IMR-90 (cell line): ENCODE results near the gene LRP1B. TPM values are rescaled to one million over a fixed set of nuclear protein-coding genes. Genes with fewer than 3 reads are reported as not detected.

Experiments
- ATAC-seq: fragments of 200-7000 bp; cut with Tn5 transposase; 2 replicates; pipeline ENCODE4 v1.9.1; 2020; ENCODE audit warnings: low read depth, mild to moderate bottlenecking, moderate library complexity
- BruUV-seq: library from RNA; stranded (reverse); fragments of 400-500 nt; replicated peaks from 2 replicates; lab custom pipeline; 2021; lab: Mats Ljungman, UMichigan
- CTCF ChIA-PET: fragments of 300-600 bp; formaldehyde crosslinking; extraction: SDS; loops from one replicate; lab custom pipeline; 2021; ENCODE audit warnings: antibody characterized with exemption; lab: Yijun Ruan, JAX
- POLR2A ChIA-PET: fragments of 300-600 bp; sonication (Branson Sonifier 250); formaldehyde crosslinking; loops from one replicate; lab custom pipeline; 2022; ENCODE audit warnings: antibody characterized with exemption; ENCODE audit not compliant: unreplicated experiment; lab: Charles Lee
- DNase-seq: peaks from one replicate; pipeline ENCODE4 v3.0.0; 2013
- H2AFZ ChIP-seq: replicated peaks from 2 replicates; pipeline ENCODE3; 2013; ENCODE audit warnings: low read length, mild to moderate bottlenecking; ENCODE audit not compliant: poor library complexity
- H2AK5ac ChIP-seq: 2 replicates; pipeline ENCODE4 v1.6.1; 2013; ENCODE audit warnings: low read depth, low read length, inconsistent platforms
- H2AK9ac ChIP-seq: replicated peaks from 2 replicates; pipeline ENCODE3; 2013; ENCODE audit warnings: mild to moderate bottlenecking, low read depth, low read length, moderate library complexity; ENCODE audit not compliant: poor library complexity
- H2BK120ac ChIP-seq: 2 replicates; pipeline ENCODE4 v1.6.1; 2013; ENCODE audit warnings: low read depth, low read length, inconsistent platforms
- H2BK15ac ChIP-seq: 3 replicates; pipeline ENCODE4 v1.6.1; 2013; ENCODE audit warnings: low read depth, low read length, inconsistent platforms
- H2BK20ac ChIP-seq: 2 replicates; pipeline ENCODE4 v1.6.1; 2013; ENCODE audit warnings: low read depth, mild to moderate bottlenecking, inconsistent platforms, low read length, moderate library complexity
- H2BK5ac ChIP-seq: 2 replicates; pipeline ENCODE4 v1.6.1; 2013; ENCODE audit warnings: mild to moderate bottlenecking, low read depth, low read length, inconsistent platforms; ENCODE audit not compliant: poor library complexity, severe bottlenecking
- H3K14ac ChIP-seq: replicated peaks from 2 replicates; pipeline ENCODE4 v1.6.1; 2013; ENCODE audit warnings: low read depth, low read length, inconsistent platforms
- H3K18ac ChIP-seq: 2 replicates; pipeline ENCODE4 v1.6.1; 2013; ENCODE audit warnings: low read depth, low read length, control low read depth
- H3K23ac ChIP-seq: 2 replicates; pipeline ENCODE4 v1.6.1; 2013; ENCODE audit warnings: low read depth, low read length, inconsistent platforms
- H3K27ac ChIP-seq: 2 replicates; pipeline ENCODE4 v1.5.1; 2013; ENCODE audit warnings: mild to moderate bottlenecking, control low read depth, low read length; ENCODE audit not compliant: insufficient read depth
- H3K27me3 ChIP-seq: 2 replicates; pipeline ENCODE4 v1.6.1; 2013; ENCODE audit warnings: low read length; ENCODE audit not compliant: control insufficient read depth, insufficient read depth
- H3K36me3 ChIP-seq: 2 replicates; pipeline ENCODE4 v1.6.1; 2013; ENCODE audit warnings: low read length, mixed read lengths; ENCODE audit not compliant: control insufficient read depth, insufficient read depth
- H3K4ac ChIP-seq: 2 replicates; pipeline ENCODE4 v1.6.1; 2013; ENCODE audit warnings: low read depth, low read length, inconsistent platforms
- H3K4me1 ChIP-seq: 2 replicates; pipeline ENCODE4 v1.6.1; 2013; ENCODE audit warnings: low read length, mixed read lengths; ENCODE audit not compliant: control insufficient read depth, insufficient read depth
- H3K4me2 ChIP-seq: 2 replicates; pipeline ENCODE4 v1.6.1; 2013; ENCODE audit warnings: low read depth, mild to moderate bottlenecking, control low read depth, low read length, moderate library complexity
- H3K4me3 ChIP-seq: 2 replicates; pipeline ENCODE4 v1.5.1; 2013; ENCODE audit warnings: low read depth, mild to moderate bottlenecking, control low read depth, low read length, moderate library complexity; ENCODE audit not compliant: insufficient read depth
- H3K56ac ChIP-seq: 2 replicates; pipeline ENCODE4 v1.6.1; 2013; ENCODE audit warnings: low read length, inconsistent platforms; ENCODE audit not compliant: insufficient read depth; ENCODE audit errors: extremely low read depth
- H3K79me1 ChIP-seq, 2 experiments: 2 replicates each; pipeline ENCODE4 v1.6.1; 2013; ENCODE audit warnings: low read length in 2 of 2, inconsistent platforms in 1 of 2, low read depth in 1 of 2
- H3K9ac ChIP-seq: 2 replicates; pipeline ENCODE4 v1.6.1; 2013; ENCODE audit warnings: low read depth, low read length, control low read depth
- H3K9me1 ChIP-seq: 2 replicates; pipeline ENCODE4 v1.6.1; 2013; ENCODE audit warnings: low read length, inconsistent platforms; ENCODE audit not compliant: insufficient read depth
- H3K9me3 ChIP-seq: 2 replicates; pipeline ENCODE4 v1.6.1; 2013; ENCODE audit warnings: low read length; ENCODE audit not compliant: control insufficient read depth, insufficient read depth
- H4K20me1 ChIP-seq: 2 replicates; pipeline ENCODE4 v1.6.1; 2013; ENCODE audit warnings: low read length, inconsistent platforms; ENCODE audit not compliant: insufficient read depth
- H4K5ac ChIP-seq: 2 replicates; pipeline ENCODE4 v1.6.1; 2013; ENCODE audit warnings: mild to moderate bottlenecking, low read depth, low read length, control low read depth
- H4K8ac ChIP-seq, 2 experiments: 2 replicates each; pipeline ENCODE4 v1.6.1; 2013; ENCODE audit warnings: low read depth in 2 of 2, low read length in 2 of 2, control low read depth in 1 of 2, inconsistent platforms in 1 of 2
- H4K91ac ChIP-seq: 2 replicates; pipeline ENCODE4 v1.6.1; 2013; ENCODE audit warnings: low read depth, low read length, inconsistent platforms; ENCODE audit not compliant: insufficient read depth
- BHLHE40 ChIP-seq: fragments of 150-350 bp; IDR thresholded peaks from 2 replicates; pipeline ENCODE4 v1.6.1; 2016; ENCODE audit warnings: mild to moderate bottlenecking, low read depth, low read length
- CEBPB ChIP-seq: IDR thresholded peaks from 2 replicates; pipeline ENCODE4 v1.6.1; 2012; ENCODE audit warnings: low read depth, low read length, improper control_type of control experiment
- CHD1 ChIP-seq: IDR thresholded peaks from 2 replicates; pipeline ENCODE4 v1.6.1; 2012; ENCODE audit warnings: low read depth, low read length, improper control_type of control experiment
- ELK1 ChIP-seq: fragments of 150-350 bp; IDR thresholded peaks from 2 replicates; pipeline ENCODE4 v1.6.1; 2016; ENCODE audit warnings: low read depth, mild to moderate bottlenecking, low read length, moderate library complexity, borderline replicate concordance
- FOS ChIP-seq: fragments of 150-350 bp; IDR thresholded peaks from 2 replicates; pipeline ENCODE4 v1.6.1; 2016; ENCODE audit warnings: low read depth, low read length
- MAFK ChIP-seq: IDR thresholded peaks from 2 replicates; pipeline ENCODE4 v1.6.1; 2012; ENCODE audit warnings: low read depth, low read length, improper control_type of control experiment
- MAZ ChIP-seq: IDR thresholded peaks from 2 replicates; pipeline ENCODE4 v1.6.1; 2012; ENCODE audit warnings: low read depth, mild to moderate bottlenecking, low read length, improper control_type of control experiment, moderate library complexity, borderline replicate concordance
- MXI1 ChIP-seq: IDR thresholded peaks from 2 replicates; pipeline ENCODE4 v1.6.1; 2012; ENCODE audit warnings: low read depth, mild to moderate bottlenecking, low read length, moderate library complexity, borderline replicate concordance
- POLR2A ChIP-seq: IDR thresholded peaks from 2 replicates; pipeline ENCODE4 v1.6.1; 2012; ENCODE audit warnings: mild to moderate bottlenecking, low read depth, low read length
- RAD21 ChIP-seq: IDR thresholded peaks from 2 replicates; pipeline ENCODE4 v1.6.1; 2012; ENCODE audit warnings: low read length, improper control_type of control experiment
- RCOR1 ChIP-seq: IDR thresholded peaks from 2 replicates; pipeline ENCODE4 v1.6.1; 2012; ENCODE audit warnings: mild to moderate bottlenecking, low read length, improper control_type of control experiment; ENCODE audit not compliant: insufficient replicate concordance
- SMC3 ChIP-seq: fragments of 150-350 bp; IDR thresholded peaks from 2 replicates; pipeline ENCODE4 v1.6.1; 2016; ENCODE audit warnings: low read depth, mild to moderate bottlenecking, antibody characterized with exemption, low read length, moderate library complexity
- USF2 ChIP-seq: fragments of 150-350 bp; IDR thresholded peaks from 2 replicates; pipeline ENCODE4 v1.6.1; 2017; ENCODE audit warnings: mild to moderate bottlenecking, antibody characterized with exemption, low read length, low read depth
- WGBS, 2 experiments: methylation state at CpG; one replicate each; pipeline versions ENCODE4 v1.1.5 to v1.1.7; 2013; ENCODE audit warnings: missing lambda C conversion rate in 2 of 2; ENCODE audit not compliant: insufficient read length in 1 of 2; ENCODE audit errors: extremely low coverage in 2 of 2; 5-methylcytosine and 5-hydroxymethylcytosine counted together
- dilution Hi-C: fragments of 300-500 bp; cut with HindIII; formaldehyde crosslinking; loops from one replicate; pipeline ENCODE4 v1.14.3; 2018; ENCODE audit warnings: low sequenced_read_pairs; ENCODE audit not compliant: unreplicated experiment
- in situ Hi-C: fragments of 300-500 bp; cut with MboI; formaldehyde crosslinking; loops from 3 replicates; pipeline ENCODE4 v1.14.3; 2019; ENCODE audit warnings: low sequenced_read_pairs, inconsistent platforms, mixed read lengths
- intact Hi-C: fragments of 100-400 bp; cut with micrococcal nuclease; formaldehyde crosslinking; loops from 2 replicates; pipeline ENCODE4 v1.10.0; 2022
- polyA plus RNA-seq, 3 experiments: library from polyadenylated mRNA; depleted of rRNA; stranded (reverse); fragments of >200 nt; gene quantifications; 2 replicates each; pipeline ENCODE4 v1.2.3, GENCODE V29; 2012; ENCODE audit warnings: low replicate concordance in 1 of 3
- total RNA-seq: library from RNA; depleted of rRNA; stranded (reverse); fragments of >200 nt; gene quantifications from 2 replicates; pipeline ENCODE4 v1.2.3, GENCODE V29; 2012
- TF ChIP-seq, protein P1 (sequence below): conservative IDR thresholded peaks from 2 replicates; pipeline ENCODE4 v1.5.1; 2012; ENCODE audit warnings: mild to moderate bottlenecking, low read depth, low read length, improper control_type of control experiment

The LRP1B gene
- total and polyA plus RNA-seq, 2 of the 4 experiments (the other 2 are of a cell fraction), result under 0.01 to 0.02 TPM

DNA sequence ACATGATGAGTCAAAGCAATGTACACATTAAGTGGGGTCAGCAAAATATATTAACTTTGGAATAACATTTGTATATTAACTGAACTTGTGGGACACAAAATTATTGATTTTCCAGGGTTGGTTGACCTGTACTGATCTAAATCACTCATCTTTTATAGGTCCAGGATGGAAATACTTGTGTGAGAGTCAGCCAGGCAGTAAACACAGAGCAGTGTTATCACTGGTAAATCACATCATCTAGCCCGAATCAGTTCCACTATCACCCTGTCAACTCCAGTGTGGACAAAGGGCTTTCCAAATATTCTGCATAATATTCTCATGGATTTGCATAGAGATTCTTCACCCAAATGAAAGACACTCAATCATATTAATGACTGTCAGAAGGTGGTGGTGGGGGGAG lies 295.7 kb downstream of the LRP1B start:
- ChIA-PET POLR2A (no interaction called here), CTCF (no interaction called here)
- H3K79me1 ChIP-seq, result no peaks in the 10 kb centered on the region
- no peak overlapping the region for H4K8ac ChIP-seq
- H3K9ac ChIP-seq, result no peak overlapping the region
- H3K36me3 ChIP-seq, result no peaks in the 10 kb centered on the region
- H2AFZ ChIP-seq, result no peak overlapping the region
- no peaks in the 10 kb centered on the region for H4K20me1 ChIP-seq
- H2AK5ac ChIP-seq, result no peak overlapping the region
- H3K27me3 ChIP-seq, result no peaks in the 10 kb centered on the region
- no peaks in the 10 kb centered on the region for H3K4me1 ChIP-seq
- no peak overlapping the region for H3K56ac ChIP-seq
- no peak overlapping the region for H2BK5ac ChIP-seq
- H3K18ac ChIP-seq, result no peak overlapping the region
- H3K4ac ChIP-seq, result no peak overlapping the region
- H4K5ac ChIP-seq, result no peak overlapping the region
- no peak overlapping the region for H2BK15ac ChIP-seq
- H3K4me2 ChIP-seq, result no peak overlapping the region
- DNase-seq, result no peak
- H3K4me3 ChIP-seq, result no peak overlapping the region
- no peaks in the 10 kb centered on the region for H3K9me1 ChIP-seq
- no peak overlapping the region for H3K27ac ChIP-seq
- H2BK120ac ChIP-seq, result no peak overlapping the region
- WGBS, 2 experiments, result no CpG with 5 or more reads among the region's 1 CpG
- in situ Hi-C loops, result no loop called here
- no peak overlapping the region for H3K23ac ChIP-seq
- H2BK20ac ChIP-seq, result no peak overlapping the region
- H4K91ac ChIP-seq, result no peak overlapping the region
- H3K14ac ChIP-seq, result no peak overlapping the region
- H3K9me3 ChIP-seq, result no peaks in the 10 kb centered on the region
- intact Hi-C loops, result no loop called here
- no peak for TF ChIP-seq FOS
- TF ChIP-seq MAZ, result no peak
- no peak for TF ChIP-seq RAD21
- TF ChIP-seq MAFK, result no peak
- TF ChIP-seq BHLHE40, result no peak
- TF ChIP-seq RCOR1, result no peak
- TF ChIP-seq SMC3, result no peak
- TF ChIP-seq CHD1, result no peak
- TF ChIP-seq CEBPB, result no peak
- TF ChIP-seq POLR2A, result no peak
- TF ChIP-seq, protein P1, sequence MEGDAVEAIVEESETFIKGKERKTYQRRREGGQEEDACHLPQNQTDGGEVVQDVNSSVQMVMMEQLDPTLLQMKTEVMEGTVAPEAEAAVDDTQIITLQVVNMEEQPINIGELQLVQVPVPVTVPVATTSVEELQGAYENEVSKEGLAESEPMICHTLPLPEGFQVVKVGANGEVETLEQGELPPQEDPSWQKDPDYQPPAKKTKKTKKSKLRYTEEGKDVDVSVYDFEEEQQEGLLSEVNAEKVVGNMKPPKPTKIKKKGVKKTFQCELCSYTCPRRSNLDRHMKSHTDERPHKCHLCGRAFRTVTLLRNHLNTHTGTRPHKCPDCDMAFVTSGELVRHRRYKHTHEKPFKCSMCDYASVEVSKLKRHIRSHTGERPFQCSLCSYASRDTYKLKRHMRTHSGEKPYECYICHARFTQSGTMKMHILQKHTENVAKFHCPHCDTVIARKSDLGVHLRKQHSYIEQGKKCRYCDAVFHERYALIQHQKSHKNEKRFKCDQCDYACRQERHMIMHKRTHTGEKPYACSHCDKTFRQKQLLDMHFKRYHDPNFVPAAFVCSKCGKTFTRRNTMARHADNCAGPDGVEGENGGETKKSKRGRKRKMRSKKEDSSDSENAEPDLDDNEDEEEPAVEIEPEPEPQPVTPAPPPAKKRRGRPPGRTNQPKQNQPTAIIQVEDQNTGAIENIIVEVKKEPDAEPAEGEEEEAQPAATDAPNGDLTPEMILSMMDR, result no peak
- TF ChIP-seq MXI1, result no peak
- TF ChIP-seq ELK1, result no peak
- no peak for TF ChIP-seq USF2
- no peak for ATAC-seq
- BruUV-seq, result no TSS peak
- no peak overlapping the region for H2AK9ac ChIP-seq
- dilution Hi-C loops, result no loop called here
